ENCODE data around the gene PITPNM3.
A peak's percentile ranks its signal among the peaks of the same experiment; 100 is the strongest.

- TF ChIP-seq POLR2A (IDR thresholded peaks at IDR 0.05) (peak; percentile 62), CTCF (IDR thresholded peaks at IDR 0.05) (no peak), POLR2AphosphoS5 (IDR thresholded peaks at IDR 0.05) (peak in 2 of 3 donors; percentile 24 to 40), EP300 (IDR thresholded peaks at IDR 0.05; ENCODE audit: low read depth) (no peak)
Observed at GRCh38 chr17:6555331-6556120, 829 bp downstream of the PITPNM3 start.

All from transverse colon (tissue), 4 donors.